GM13977 (cell line): Measurements from ENCODE around the gene AVPR1A.
"Not testable (repeated sequence)": the region's sequence is repeated elsewhere in the genome, so short reads cannot be mapped to it uniquely, and the experiment has no call there.

Experiments used
- DNase-seq: peaks from one replicate; pipeline ENCODE4 v3.0.0; 2012; ENCODE audit warnings: low spot score
- in situ Hi-C: fragments of 300-500 bp; cut with MboI; formaldehyde crosslinking; loops from one replicate; pipeline ENCODE4 v1.12.0; 2022; ENCODE audit warnings: low sequenced_read_pairs, low pct_unique_long_range_greater_than_20kb, mixed read lengths, inconsistent platforms; ENCODE audit not compliant: unreplicated experiment
- TF ChIP-seq, protein P1 (sequence below): IDR thresholded peaks from 2 replicates; pipeline ENCODE4 v1.5.1; 2012; ENCODE audit warnings: mild to moderate bottlenecking, control low read depth; ENCODE audit not compliant: insufficient read depth; ENCODE audit errors: extremely low read depth, missing control alignments

Gene AVPR1A

DNA sequence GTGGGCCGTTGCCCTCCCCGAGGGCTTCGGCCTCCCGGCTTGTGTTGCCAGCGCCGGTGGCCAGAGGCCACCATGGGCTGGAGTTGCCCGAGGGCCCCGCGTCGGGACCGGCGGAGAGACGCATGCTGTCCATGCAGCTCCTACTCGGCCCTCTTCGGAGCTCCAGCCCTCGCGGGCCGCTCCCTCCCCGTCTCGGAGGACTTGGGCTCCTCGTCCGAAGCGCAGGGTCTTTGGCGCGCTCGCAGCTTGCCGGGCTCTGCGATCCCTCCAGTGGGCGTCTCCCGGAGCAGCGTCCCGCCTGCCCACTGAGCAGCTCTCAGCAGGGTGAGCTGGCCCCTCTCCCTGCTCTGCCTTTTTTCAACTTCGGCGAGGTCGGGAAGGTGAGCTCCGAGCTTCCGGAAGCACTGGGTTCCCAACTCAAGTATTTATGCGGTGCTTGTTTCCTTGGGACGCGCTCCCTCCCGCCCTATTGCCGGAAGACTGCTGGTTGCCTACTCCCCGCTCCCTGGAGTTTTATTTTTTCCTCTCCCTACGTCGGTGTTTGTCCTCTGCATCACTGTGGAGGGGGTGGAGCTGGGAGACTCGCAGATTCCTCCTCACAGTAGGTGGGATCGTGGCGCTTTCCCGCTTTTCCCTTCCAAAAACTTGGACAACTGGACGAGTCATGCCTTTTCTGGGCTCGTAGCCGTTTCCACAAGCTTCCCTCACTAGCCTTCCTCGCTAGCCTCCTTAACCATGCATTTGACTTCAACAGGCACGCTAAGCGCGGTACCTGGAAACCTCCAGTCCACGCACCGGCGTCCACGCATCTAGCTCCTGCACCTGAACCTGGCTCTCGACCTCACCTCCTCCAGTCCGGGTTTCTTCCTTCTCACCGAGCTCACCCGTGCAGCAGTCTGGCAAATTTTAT lies at the start of gene AVPR1A:
TSS of gene AVPR1A (minus strand) at position 489 of the 910 bp plus-strand sequence. CDS start at position 124, 365 bp downstream.
- in situ Hi-C loops, result no loop called here
- DNase-seq, result no peak
- TF ChIP-seq, protein P1, sequence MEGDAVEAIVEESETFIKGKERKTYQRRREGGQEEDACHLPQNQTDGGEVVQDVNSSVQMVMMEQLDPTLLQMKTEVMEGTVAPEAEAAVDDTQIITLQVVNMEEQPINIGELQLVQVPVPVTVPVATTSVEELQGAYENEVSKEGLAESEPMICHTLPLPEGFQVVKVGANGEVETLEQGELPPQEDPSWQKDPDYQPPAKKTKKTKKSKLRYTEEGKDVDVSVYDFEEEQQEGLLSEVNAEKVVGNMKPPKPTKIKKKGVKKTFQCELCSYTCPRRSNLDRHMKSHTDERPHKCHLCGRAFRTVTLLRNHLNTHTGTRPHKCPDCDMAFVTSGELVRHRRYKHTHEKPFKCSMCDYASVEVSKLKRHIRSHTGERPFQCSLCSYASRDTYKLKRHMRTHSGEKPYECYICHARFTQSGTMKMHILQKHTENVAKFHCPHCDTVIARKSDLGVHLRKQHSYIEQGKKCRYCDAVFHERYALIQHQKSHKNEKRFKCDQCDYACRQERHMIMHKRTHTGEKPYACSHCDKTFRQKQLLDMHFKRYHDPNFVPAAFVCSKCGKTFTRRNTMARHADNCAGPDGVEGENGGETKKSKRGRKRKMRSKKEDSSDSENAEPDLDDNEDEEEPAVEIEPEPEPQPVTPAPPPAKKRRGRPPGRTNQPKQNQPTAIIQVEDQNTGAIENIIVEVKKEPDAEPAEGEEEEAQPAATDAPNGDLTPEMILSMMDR, result no peak

DNA sequence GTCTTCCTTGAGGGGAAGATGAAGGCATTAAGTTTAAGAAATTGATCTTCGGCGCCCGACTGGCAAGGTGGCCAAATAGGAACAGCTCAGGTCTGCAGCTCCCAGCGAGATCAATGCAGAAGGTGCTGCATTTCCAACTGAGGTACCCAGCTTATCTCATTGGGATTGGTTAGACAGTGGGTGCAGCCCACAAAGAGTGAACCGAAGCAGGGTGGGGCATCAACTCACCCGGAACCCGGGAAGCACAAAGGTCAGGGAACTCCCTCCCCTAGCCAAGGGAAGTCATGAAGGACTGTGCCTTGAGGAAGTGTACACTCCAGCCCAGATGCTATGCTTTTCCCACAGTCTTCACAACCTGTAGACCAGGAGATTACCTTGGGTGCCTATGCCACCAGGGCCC lies 45.2 kb upstream of the AVPR1A start:
- DNase-seq, result no peak
- TF ChIP-seq, protein P1, result no peak
- in situ Hi-C loops, result no loop called here

DNA sequence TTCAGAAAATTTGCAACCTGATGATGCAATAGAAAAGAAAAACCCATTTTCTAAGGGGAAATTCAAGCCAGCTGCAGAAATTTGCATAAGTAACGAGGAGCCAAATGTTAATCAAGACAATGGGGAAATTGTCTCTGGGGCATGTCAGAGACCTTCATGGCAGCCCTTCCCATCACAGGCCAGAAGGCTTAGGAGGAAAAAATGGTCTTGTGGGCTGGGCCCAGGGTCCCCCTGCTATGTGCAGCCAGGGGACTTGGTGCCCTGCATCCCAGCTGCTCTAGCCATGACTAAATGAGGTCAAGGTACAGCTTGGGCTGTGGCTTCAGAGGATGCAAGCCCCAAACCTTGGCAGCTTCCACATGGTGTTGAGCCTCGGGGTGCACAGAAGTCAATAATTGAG lies 28.2 kb upstream of the AVPR1A start:
- DNase-seq, result no peak
- TF ChIP-seq, protein P1, result no peak
- in situ Hi-C loops, result no loop called here

DNA sequence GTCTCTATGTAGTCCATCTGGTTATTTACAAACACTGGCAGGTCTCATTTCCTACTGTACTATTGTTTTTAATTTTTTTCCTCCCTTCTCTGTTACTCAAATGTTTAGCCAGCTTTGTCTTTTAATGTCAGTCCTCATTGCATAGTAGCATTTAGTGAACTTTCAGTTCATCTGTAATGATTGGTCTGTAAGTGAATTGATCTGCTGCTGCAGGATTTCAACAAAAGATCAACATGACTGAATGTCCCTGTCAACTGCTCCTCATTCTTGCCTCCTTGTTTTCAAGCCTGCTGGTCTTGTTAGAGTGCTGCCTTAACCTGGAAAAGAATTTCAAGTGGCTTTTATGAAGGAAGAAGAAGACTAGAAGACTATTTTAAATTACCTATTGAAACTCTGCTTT lies 19.3 kb upstream of the AVPR1A start:
- no peak for DNase-seq
- TF ChIP-seq, protein P1, result no peak
- in situ Hi-C loops, result no loop called here

DNA sequence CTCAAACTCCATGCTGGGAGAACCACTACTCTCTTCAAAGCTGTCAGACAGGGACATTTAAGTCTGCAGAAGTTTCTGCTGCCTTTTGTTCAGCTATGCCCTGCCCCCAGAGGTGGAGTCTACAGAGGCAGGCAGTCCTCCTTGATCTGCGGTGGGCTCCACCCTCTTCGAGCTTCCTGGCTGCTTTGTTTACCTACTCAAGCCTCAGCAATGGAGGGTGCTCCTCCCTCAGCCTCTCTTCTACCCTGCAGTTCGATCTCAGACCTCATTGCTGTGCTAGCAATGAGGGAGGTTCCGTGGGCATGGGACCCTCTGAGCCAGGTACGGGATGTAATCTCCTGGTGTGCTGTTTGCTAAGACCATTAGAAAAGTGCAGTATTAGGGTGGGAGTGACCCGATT lies 16.7 kb upstream of the AVPR1A start:
- in situ Hi-C loops, DNase-seq: not testable (repeated sequence)

DNA sequence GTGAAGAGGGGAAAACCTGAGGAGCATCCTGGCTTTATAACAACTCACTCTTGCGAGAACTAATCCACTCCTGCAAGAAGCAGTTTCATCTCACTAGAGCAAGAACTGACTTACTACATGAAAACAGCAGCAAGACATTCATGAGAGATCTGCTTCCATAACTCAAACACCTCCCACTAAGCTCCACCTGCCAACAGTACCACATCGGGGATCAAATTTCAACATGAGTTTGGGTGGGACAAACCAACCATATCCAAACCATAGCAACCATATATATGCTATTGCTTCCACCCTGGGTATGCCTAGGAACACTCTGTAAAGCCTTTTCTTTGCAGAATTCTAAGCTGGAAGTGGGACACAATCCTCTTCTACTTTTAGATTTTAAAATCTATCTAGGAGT lies 13.9 kb upstream of the AVPR1A start:
- no peak for DNase-seq
- TF ChIP-seq, protein P1, result no peak
- in situ Hi-C loops, result no loop called here

DNA sequence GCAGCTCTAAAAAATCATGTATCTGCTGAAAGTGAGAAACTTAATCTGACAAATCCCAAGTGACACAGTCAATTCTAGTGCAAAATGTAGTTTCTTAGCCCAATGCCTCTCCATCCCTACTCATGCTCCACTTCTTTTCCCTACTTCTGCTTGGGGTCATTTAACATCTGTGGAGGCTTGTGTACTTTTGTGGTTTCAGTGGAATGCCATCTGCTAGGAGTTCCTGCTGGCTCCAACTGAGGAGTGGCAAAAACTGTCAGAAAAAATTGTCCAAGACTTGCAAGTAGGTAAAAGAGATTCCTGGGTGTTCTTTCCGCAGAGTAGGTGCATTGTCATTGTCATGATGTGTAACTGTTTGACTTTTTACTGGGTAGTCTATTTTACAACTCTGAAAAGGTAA lies 12.5 kb upstream of the AVPR1A start:
- no peak for DNase-seq
- in situ Hi-C loops, result no loop called here
- TF ChIP-seq, protein P1, result no peak
